ENCODE measurements around the gene ARSG. TPM values are rescaled to one million over a fixed set of nuclear protein-coding genes. Genes with fewer than 3 reads are reported as not detected.

ARSG gene
- total RNA-seq, 2 donors from 2014 or later: 24.2 to 24.6 TPM

GRCh38 chr17:68441070-68441770 is 149.9 kb downstream of the ARSG start:
- H3K4me1 Mint-ChIP-seq (ENCODE audit: low read depth): peaks cover 41% of the 10 kb centered on the region
- no peak for DNase-seq
- no peaks in the 10 kb centered on the region for H3K9me3 Mint-ChIP-seq
- H3K27ac Mint-ChIP-seq: peak overlapping the region; percentile 49
- peaks cover 1 to 3% of the 10 kb centered on the region in 2 donors for H3K36me3 Mint-ChIP-seq (ENCODE audit: insufficient read depth in 2 of 2)
- no peaks in the 10 kb centered on the region for H3K27me3 Mint-ChIP-seq (ENCODE audit: low read depth)
- no peak for ATAC-seq (replicated peaks in 1 of 2)
- H3K4me3 Mint-ChIP-seq: no peak overlapping the region

- Mint-ChIP-seq H3K27me3 (ENCODE audit: low read depth) (no peaks in the 10 kb centered on the region), H3K36me3 (ENCODE audit: insufficient read depth in 2 of 2) (peaks cover 0 to 2% of the 10 kb centered on the region in 2 donors), H3K4me1 (ENCODE audit: low read depth) (peaks cover 15% of the 10 kb centered on the region), H3K9me3 (no peaks in the 10 kb centered on the region), H3K4me3 (no peak overlapping the region), H3K27ac (no peak overlapping the region)
- no peak for DNase-seq
- ATAC-seq (replicated peaks in 1 of 2): no peak
These were observed 152.7 kb downstream of the ARSG start for GRCh38 chr17:68443972-68444464.

- Mint-ChIP-seq H3K27ac (no peak overlapping the region), H3K27me3 (ENCODE audit: low read depth) (no peaks in the 10 kb centered on the region), H3K4me1 (ENCODE audit: low read depth) (peaks cover 12% of the 10 kb centered on the region), H3K36me3 (ENCODE audit: insufficient read depth in 2 of 2) (peaks cover 0 to 13% of the 10 kb centered on the region in 2 donors), H3K4me3 (no peak overlapping the region), H3K9me3 (no peaks in the 10 kb centered on the region)
- ATAC-seq (replicated peaks in 1 of 2) (no peak), DNase-seq (no peak)
These were observed 154.4 kb downstream of the ARSG start for GRCh38 chr17:68445671-68446070.

GRCh38 chr17:68446626-68447041 is 155.3 kb downstream of the ARSG start:
- Mint-ChIP-seq H3K4me1 (ENCODE audit: low read depth) (peaks cover 2% of the 10 kb centered on the region), H3K27me3 (ENCODE audit: low read depth) (no peaks in the 10 kb centered on the region), H3K27ac (no peak overlapping the region), H3K9me3 (no peaks in the 10 kb centered on the region), H3K4me3 (no peak overlapping the region), H3K36me3 (ENCODE audit: insufficient read depth in 2 of 2) (peaks cover 3 to 14% of the 10 kb centered on the region in 2 donors)
- DNase-seq (no peak), ATAC-seq (replicated peaks in 1 of 2) (no peak)

GRCh38 chr17:68449021-68449739 is 157.9 kb downstream of the ARSG start:
- peaks cover 5% of the 10 kb centered on the region for H3K4me1 Mint-ChIP-seq (ENCODE audit: low read depth)
- no peak overlapping the region for H3K4me3 Mint-ChIP-seq
- no peaks in the 10 kb centered on the region for H3K9me3 Mint-ChIP-seq
- peaks cover 5 to 15% of the 10 kb centered on the region in 2 donors for H3K36me3 Mint-ChIP-seq (ENCODE audit: insufficient read depth in 2 of 2)
- DNase-seq (no peak), ATAC-seq (replicated peaks in 1 of 2) (no peak)
- H3K27ac Mint-ChIP-seq: no peak overlapping the region
- no peaks in the 10 kb centered on the region for H3K27me3 Mint-ChIP-seq (ENCODE audit: low read depth)

- Mint-ChIP-seq H3K4me1 (ENCODE audit: low read depth) (peaks cover 15% of the 10 kb centered on the region), H3K27me3 (ENCODE audit: low read depth) (no peaks in the 10 kb centered on the region), H3K36me3 (ENCODE audit: insufficient read depth in 2 of 2) (peaks cover 5 to 15% of the 10 kb centered on the region in 2 donors), H3K9me3 (no peaks in the 10 kb centered on the region), H3K27ac (no peak overlapping the region), H3K4me3 (no peak overlapping the region)
- no peak for ATAC-seq (replicated peaks in 1 of 2)
- no peak for DNase-seq
These were observed 159.1 kb downstream of the ARSG start for GRCh38 chr17:68450391-68450790.

GRCh38 chr17:68450801-68451200 is 159.5 kb downstream of the ARSG start:
- Mint-ChIP-seq H3K4me1 (ENCODE audit: low read depth) (peaks cover 19% of the 10 kb centered on the region), H3K27me3 (ENCODE audit: low read depth) (no peaks in the 10 kb centered on the region), H3K27ac (no peak overlapping the region), H3K36me3 (ENCODE audit: insufficient read depth in 2 of 2) (peaks cover 5 to 15% of the 10 kb centered on the region in 2 donors), H3K4me3 (no peak overlapping the region), H3K9me3 (no peaks in the 10 kb centered on the region)
- no peak for ATAC-seq (replicated peaks in 1 of 2)
- no peak for DNase-seq

- ATAC-seq (replicated peaks in 1 of 2): no peak
- Mint-ChIP-seq H3K4me3 (no peak overlapping the region), H3K36me3 (ENCODE audit: insufficient read depth in 2 of 2) (peaks cover 11 to 15% of the 10 kb centered on the region in 2 donors)
These were observed 160.5 kb downstream of the ARSG start for GRCh38 chr17:68451670-68452354.

GRCh38 chr17:68452724-68453290 is 161.5 kb downstream of the ARSG start:
- no peak overlapping the region for H3K27ac Mint-ChIP-seq
- ATAC-seq (replicated peaks in 1 of 2) (no peak), DNase-seq (no peak)
- no peaks in the 10 kb centered on the region for H3K9me3 Mint-ChIP-seq
- H3K36me3 Mint-ChIP-seq (ENCODE audit: insufficient read depth in 2 of 2): peaks cover 12 to 15% of the 10 kb centered on the region in 2 donors
- H3K4me3 Mint-ChIP-seq: no peak overlapping the region
- no peaks in the 10 kb centered on the region for H3K27me3 Mint-ChIP-seq (ENCODE audit: low read depth)
- peaks cover 30% of the 10 kb centered on the region for H3K4me1 Mint-ChIP-seq (ENCODE audit: low read depth)

More at GRCh38 chr17:68451670-68452354, 160.5 kb downstream of the ARSG start:
- Mint-ChIP-seq H3K27ac (no peak overlapping the region), H3K9me3 (no peaks in the 10 kb centered on the region), H3K27me3 (ENCODE audit: low read depth) (no peaks in the 10 kb centered on the region), H3K4me1 (ENCODE audit: low read depth) (peaks cover 30% of the 10 kb centered on the region)
- DNase-seq: no peak

- Mint-ChIP-seq H3K27me3 (ENCODE audit: low read depth) (no peaks in the 10 kb centered on the region), H3K4me1 (ENCODE audit: low read depth) (peaks cover 44% of the 10 kb centered on the region), H3K36me3 (ENCODE audit: insufficient read depth in 2 of 2) (peaks cover 12 to 15% of the 10 kb centered on the region in 2 donors), H3K27ac (peak overlapping the region; percentile 33), H3K4me3 (peak overlapping the region in 1 of 2 donors; percentile 88), H3K9me3 (no peaks in the 10 kb centered on the region)
- DNase-seq: no peak
- no peak for ATAC-seq (replicated peaks in 1 of 2)
These were observed 162.8 kb downstream of the ARSG start for GRCh38 chr17:68453991-68454665.

- Mint-ChIP-seq H3K27me3 (ENCODE audit: low read depth) (no peaks in the 10 kb centered on the region), H3K27ac (peak overlapping the region; percentile 83), H3K9me3 (no peaks in the 10 kb centered on the region), H3K4me1 (ENCODE audit: low read depth) (peaks cover 62% of the 10 kb centered on the region), H3K4me3 (peak overlapping the region; percentile 88 to 92), H3K36me3 (ENCODE audit: insufficient read depth in 2 of 2) (peaks cover 3 to 12% of the 10 kb centered on the region in 2 donors)
- DNase-seq (no peak), ATAC-seq (replicated peaks in 1 of 2) (no peak)
These were observed 164.6 kb downstream of the ARSG start for GRCh38 chr17:68455901-68456338.

GRCh38 chr17:68456339-68457167 is 165.3 kb downstream of the ARSG start:
- ATAC-seq (replicated peaks in 1 of 2): no peak
- H3K9me3 Mint-ChIP-seq: no peaks in the 10 kb centered on the region
- peak overlapping the region; percentile 88 to 92 for H3K4me3 Mint-ChIP-seq
- peaks cover 3 to 9% of the 10 kb centered on the region in 2 donors for H3K36me3 Mint-ChIP-seq (ENCODE audit: insufficient read depth in 2 of 2)
- H3K4me1 Mint-ChIP-seq (ENCODE audit: low read depth): peaks cover 68% of the 10 kb centered on the region
- H3K27ac Mint-ChIP-seq: peak overlapping the region; percentile 83
- no peaks in the 10 kb centered on the region for H3K27me3 Mint-ChIP-seq (ENCODE audit: low read depth)
- no peak for DNase-seq
